PC-3 (cell line): Measurements from ENCODE around the gene DLGAP3.

Source experiments
- CTCF ChIP-seq: fragments of 300-600 bp; sonication (generic); conservative IDR thresholded peaks from 2 replicates; pipeline ENCODE4 v1.5.1; 2017; ENCODE audit warnings: antibody characterized with exemption, low read depth, mild to moderate bottlenecking, low read length
- EZH2 ChIP-seq: fragments of 300-600 bp; sonication (generic); IDR thresholded peaks from one replicate; pipeline ENCODE4 v1.6.1; 2017; ENCODE audit warnings: antibody characterized with exemption, mild to moderate bottlenecking, low read length; ENCODE audit not compliant: unreplicated experiment
- EZH2phosphoT487 ChIP-seq: fragments of 300-600 bp; sonication (generic); IDR thresholded peaks from 2 replicates; pipeline ENCODE4 v1.6.1; 2018; ENCODE audit warnings: mild to moderate bottlenecking, antibody characterized with exemption, low read length, borderline replicate concordance

- TF ChIP-seq CTCF (no peak), EZH2 (no peak), EZH2phosphoT487 (no peak)
Measured at GRCh38 chr1:34910425-34910824, 19.0 kb downstream of the DLGAP3 start.
